GM18873 (cell line): ENCODE results near the gene ANXA11.
"Not testable (repeated sequence)": the region's sequence is repeated elsewhere in the genome, so short reads cannot be mapped to it uniquely, and the experiment has no call there.

Source experiments
- ATAC-seq: cut with Tn5 transposase; IDR thresholded peaks from one replicate; pipeline ENCODE4 v1.9.1; 2021; ENCODE audit warnings: mild to moderate bottlenecking, moderate library complexity, moderate number of reproducible peaks; ENCODE audit not compliant: unreplicated experiment, low FRiP score

Gene ANXA11

GRCh38 chr10:80205477-80206276 lies at the start of gene ANXA11:
Gene ANXA11, minus strand, starts transcription at chr10:80205537. Its CDS starts 32,676 bp downstream, at chr10:80172861.
- peak; percentile 64 for ATAC-seq

- not testable (repeated sequence) for ATAC-seq
Measured at GRCh38 chr10:80254726-80255125, 49.4 kb upstream of the ANXA11 start.

- not testable (repeated sequence) for ATAC-seq
Measured at GRCh38 chr10:80253963-80254271, 48.6 kb upstream of the ANXA11 start.

- peak; percentile 73 for ATAC-seq
Measured at GRCh38 chr10:80253266-80253962, 48.1 kb upstream of the ANXA11 start.

GRCh38 chr10:80252296-80252887 lies 47.1 kb upstream of the ANXA11 start:
- ATAC-seq = no peak

- not testable (repeated sequence) for ATAC-seq
Measured at GRCh38 chr10:80251703-80252280, 46.5 kb upstream of the ANXA11 start.

GRCh38 chr10:80250399-80250798 lies 45.1 kb upstream of the ANXA11 start:
- ATAC-seq = not testable (repeated sequence)

GRCh38 chr10:80249906-80250305 lies 44.6 kb upstream of the ANXA11 start:
- ATAC-seq = not testable (repeated sequence)

GRCh38 chr10:80247611-80248010 lies 42.3 kb upstream of the ANXA11 start:
- ATAC-seq = not testable (repeated sequence)

- ATAC-seq = not testable (repeated sequence)
Measured at GRCh38 chr10:80244371-80244770, 39.0 kb upstream of the ANXA11 start.

GRCh38 chr10:80242341-80242740 lies 37.0 kb upstream of the ANXA11 start:
- ATAC-seq = not testable (repeated sequence)

GRCh38 chr10:80236457-80236856 lies 31.1 kb upstream of the ANXA11 start:
- ATAC-seq = not testable (repeated sequence)

GRCh38 chr10:80234331-80235235 lies 29.2 kb upstream of the ANXA11 start:
- peak; percentile 99 for ATAC-seq

- not testable (repeated sequence) for ATAC-seq
Measured at GRCh38 chr10:80233871-80234270, 28.5 kb upstream of the ANXA11 start.

GRCh38 chr10:80226723-80227122 lies 21.4 kb upstream of the ANXA11 start:
- ATAC-seq = peak; percentile 56

GRCh38 chr10:80223031-80223419 lies 17.7 kb upstream of the ANXA11 start:
- not testable (repeated sequence) for ATAC-seq

GRCh38 chr10:80218878-80219277 lies 13.5 kb upstream of the ANXA11 start:
- peak; percentile 90 for ATAC-seq

- not testable (repeated sequence) for ATAC-seq
Measured at GRCh38 chr10:80214368-80214982, 9.1 kb upstream of the ANXA11 start.

- ATAC-seq = not testable (repeated sequence)
Measured at GRCh38 chr10:80212535-80213115, 7.3 kb upstream of the ANXA11 start.
